Prostate gland (tissue), 2 donors: ENCODE data around the gene RASA1. TPM values are rescaled to one million over a fixed set of nuclear protein-coding genes. Genes with fewer than 3 reads are reported as not detected.

Experiments
- DNase-seq: peaks from one replicate; pipeline ENCODE4 v3.0.0-alpha.2; 2019; ENCODE audit warnings: low spot score
- H3K27ac ChIP-seq, 2 donors: fragments of 200-600 bp; sonication (generic); 2 replicates each; pipeline ENCODE4 v1.5.1; 2017 to 2019
- H3K27me3 ChIP-seq: fragments of 200-600 bp; sonication (generic); replicated peaks from 2 replicates; pipeline ENCODE4 v1.5.1; 2019; ENCODE audit not compliant: insufficient read depth
- H3K36me3 ChIP-seq, 2 donors: fragments of 200-600 bp; sonication (generic); 1 replicate in 1 of 2; 2 replicates in 1 of 2; pipeline versions ENCODE4 v1.5.1 to v1.8.1; 2017 to 2019
- H3K4me1 ChIP-seq: fragments of 200-600 bp; sonication (generic); replicated peaks from 2 replicates; pipeline ENCODE4 v1.5.1; 2019
- H3K4me3 ChIP-seq, 2 donors: fragments of 200-600 bp; sonication (generic); 2 replicates each; pipeline ENCODE4 v1.5.1; 2017 to 2019
- H3K9me3 ChIP-seq: fragments of 200-600 bp; sonication (generic); 2 replicates; pipeline ENCODE4 v1.5.1; 2017
- CTCF ChIP-seq, 4 experiments: fragments of 200-600 bp in 2 of 4; fragments of 450-650 bp in 2 of 4; sonication (generic) in 2 of 4; IDR thresholded peaks; 1 replicate in 3 of 4; 2 replicates in 1 of 4; pipeline ENCODE4 v1.5.1; 2016 to 2019; ENCODE audit warnings: antibody characterized with exemption in 4 of 4, mild to moderate bottlenecking in 2 of 4, moderate library complexity in 2 of 4
- POLR2A ChIP-seq: fragments of 450-650 bp; IDR thresholded peaks from one replicate; pipeline ENCODE4 v1.6.1; 2016; ENCODE audit warnings: antibody characterized with exemption, mild to moderate bottlenecking
- POLR2AphosphoS5 ChIP-seq: sonication (generic); formaldehyde crosslinking; IDR thresholded peaks from one replicate; pipeline ENCODE4 v1.6.1; 2017; ENCODE audit warnings: antibody characterized with exemption
- WGBS: methylation state at CpG from one replicate; pipeline ENCODE4 v1.1.5; 2018; 5-methylcytosine and 5-hydroxymethylcytosine counted together
- intact Hi-C: fragments of 100-400 bp; cut with DNase I; formaldehyde crosslinking; loops from one replicate; pipeline ENCODE4 v1.14.2; 2022
- total RNA-seq, 2 donors: library from RNA; depleted of rRNA; stranded (reverse); fragments of >200 nt; gene quantifications; one replicate each; pipeline ENCODE4 v1.1.0, GENCODE V29; 2016

Gene RASA1
- total RNA-seq, 2 donors from 2014 or later = 22.2 to 36.8 TPM

- no peaks in the 10 kb centered on the region for H3K36me3 ChIP-seq
- no peak overlapping the region for H3K27ac ChIP-seq
- intact Hi-C loops = no loop called here
These were observed 114.5 kb downstream of the RASA1 start for GRCh38 chr5:87382224-87382623.

GRCh38 chr5:87383216-87383615 is 115.5 kb downstream of the RASA1 start:
- H3K4me3 ChIP-seq = no peak overlapping the region
- TF ChIP-seq CTCF (IDR thresholded peaks at IDR 0.05) (no peak), POLR2A (no peak), POLR2AphosphoS5 (no peak)
- no peak for DNase-seq
- H3K36me3 ChIP-seq = no peaks in the 10 kb centered on the region
- WGBS = 92% methylated on average over 1 of the region's 1 CpG
- H3K9me3 ChIP-seq = no peaks in the 10 kb centered on the region
- H3K4me1 ChIP-seq = no peaks in the 10 kb centered on the region
- no peak overlapping the region for H3K27ac ChIP-seq
- H3K27me3 ChIP-seq = no peaks in the 10 kb centered on the region
- intact Hi-C loops = no loop called here

More at GRCh38 chr5:87382224-87382623, 114.5 kb downstream of the RASA1 start:
- no peak for DNase-seq
- Histone ChIP-seq H3K4me1 (no peaks in the 10 kb centered on the region), H3K4me3 (no peak overlapping the region), H3K9me3 (no peaks in the 10 kb centered on the region), H3K27me3 (no peaks in the 10 kb centered on the region)
- whole genome bisulfite sequencing = 98% methylated on average over 1 of the region's 1 CpG
- TF ChIP-seq POLR2A (no peak), POLR2AphosphoS5 (no peak), CTCF (IDR thresholded peaks at IDR 0.05) (no peak)

- no peaks in the 10 kb centered on the region for H3K4me1 ChIP-seq
- H3K9me3 ChIP-seq = no peaks in the 10 kb centered on the region
- no peak for DNase-seq
- H3K4me3 ChIP-seq = no peak overlapping the region
- 71% methylated on average over 2 of the region's 2 CpGs for WGBS
- intact Hi-C loops = no loop called here
- TF ChIP-seq CTCF (IDR thresholded peaks at IDR 0.05) (no peak), POLR2AphosphoS5 (no peak), POLR2A (no peak)
- H3K36me3 ChIP-seq = no peaks in the 10 kb centered on the region
- no peaks in the 10 kb centered on the region for H3K27me3 ChIP-seq
- H3K27ac ChIP-seq = no peak overlapping the region
These were observed 118.1 kb downstream of the RASA1 start for GRCh38 chr5:87385802-87386201.

GRCh38 chr5:87388129-87388528 is 120.4 kb downstream of the RASA1 start:
- H3K4me1 ChIP-seq = no peaks in the 10 kb centered on the region
- intact Hi-C loops = no loop called here
- 25% methylated on average over 2 of the region's 2 CpGs for WGBS
- TF ChIP-seq CTCF (IDR thresholded peaks at IDR 0.05) (no peak), POLR2A (no peak), POLR2AphosphoS5 (no peak)
- H3K27ac ChIP-seq = no peak overlapping the region
- no peak for DNase-seq
- no peak overlapping the region for H3K4me3 ChIP-seq
- no peaks in the 10 kb centered on the region for H3K36me3 ChIP-seq
- H3K9me3 ChIP-seq = no peaks in the 10 kb centered on the region
- H3K27me3 ChIP-seq = no peaks in the 10 kb centered on the region

GRCh38 chr5:87389296-87390034 is 121.8 kb downstream of the RASA1 start:
- intact Hi-C loops = no loop called here
- DNase-seq = no peak
- Histone ChIP-seq H3K9me3 (no peaks in the 10 kb centered on the region), H3K27ac (no peak overlapping the region), H3K36me3 (no peaks in the 10 kb centered on the region), H3K4me1 (no peaks in the 10 kb centered on the region), H3K4me3 (no peak overlapping the region), H3K27me3 (no peaks in the 10 kb centered on the region)
- 91% methylated on average over 14 of the region's 14 CpGs for WGBS
- TF ChIP-seq CTCF (IDR thresholded peaks at IDR 0.05) = no peak
- TF ChIP-seq POLR2AphosphoS5 = no peak
- no peak for TF ChIP-seq POLR2A
